ENCODE data around the gene CEP85. TPM values are rescaled to one million over a fixed set of nuclear protein-coding genes. Genes with fewer than 3 reads are reported as not detected.

CEP85 gene
- total and polyA plus RNA-seq, 9 of the 15 experiments (the other 6 are each of a cell fraction or from before 2014, with no cell fraction given): 42.1 to 140 (median 92.6) TPM

DNA sequence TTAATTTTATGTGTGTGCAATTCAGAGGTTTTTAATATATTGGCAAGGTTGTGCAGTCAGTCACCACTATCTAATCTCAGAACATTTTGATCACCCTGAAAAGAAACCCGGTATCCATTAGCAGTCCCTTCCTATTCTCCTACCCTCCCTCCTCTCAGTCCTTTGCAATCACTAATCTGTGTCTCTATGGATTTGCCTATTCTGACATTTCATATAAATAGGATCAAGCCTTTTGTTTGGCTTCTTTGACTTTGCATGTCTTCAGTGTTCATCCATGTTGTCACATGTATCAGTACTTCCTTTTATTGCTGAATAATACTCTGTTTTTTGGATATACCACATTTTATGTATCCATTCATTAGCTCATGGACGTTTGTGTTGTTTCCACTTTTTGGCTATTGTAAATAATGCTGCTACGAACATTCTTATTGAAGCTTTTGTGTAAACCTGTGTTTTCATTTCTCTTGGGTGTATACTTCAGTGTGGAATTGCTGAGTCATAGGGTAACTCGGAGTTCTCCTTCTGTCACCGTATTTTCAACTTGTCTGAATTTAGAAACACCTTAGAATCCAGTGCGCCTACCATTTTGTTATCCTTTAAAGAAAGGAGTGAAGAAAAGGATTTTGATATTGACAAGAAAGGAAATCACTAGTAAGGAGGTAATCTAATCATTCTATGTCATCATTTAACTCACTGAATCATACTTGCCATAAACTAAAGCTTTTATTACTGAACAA lies 3.4 kb downstream of the CEP85 start (continued):
- TF ChIP-seq TRIM24 (IDR thresholded peaks at IDR 0.05): 0 out of 4 replicates have a peak, but pooled peaks of 1 of the 2 experiments have one; percentile 19
- TF ChIP-seq, protein P1, sequence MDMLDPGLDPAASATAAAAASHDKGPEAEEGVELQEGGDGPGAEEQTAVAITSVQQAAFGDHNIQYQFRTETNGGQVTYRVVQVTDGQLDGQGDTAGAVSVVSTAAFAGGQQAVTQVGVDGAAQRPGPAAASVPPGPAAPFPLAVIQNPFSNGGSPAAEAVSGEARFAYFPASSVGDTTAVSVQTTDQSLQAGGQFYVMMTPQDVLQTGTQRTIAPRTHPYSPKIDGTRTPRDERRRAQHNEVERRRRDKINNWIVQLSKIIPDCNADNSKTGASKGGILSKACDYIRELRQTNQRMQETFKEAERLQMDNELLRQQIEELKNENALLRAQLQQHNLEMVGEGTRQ (CRISPR knock-in tag; IDR thresholded peaks at IDR 0.05): no peak
- TF ChIP-seq KLF13 (tag; IDR thresholded peaks at IDR 0.05; ENCODE audit: borderline replicate concordance, low read depth): no peak
- TF ChIP-seq CXXC5 (CRISPR knock-in tag; IDR thresholded peaks at IDR 0.05): no peak
- TF ChIP-seq IFI16 (CRISPR knock-in tag; IDR thresholded peaks at IDR 0.05): no peak
- TF ChIP-seq, protein P2, sequence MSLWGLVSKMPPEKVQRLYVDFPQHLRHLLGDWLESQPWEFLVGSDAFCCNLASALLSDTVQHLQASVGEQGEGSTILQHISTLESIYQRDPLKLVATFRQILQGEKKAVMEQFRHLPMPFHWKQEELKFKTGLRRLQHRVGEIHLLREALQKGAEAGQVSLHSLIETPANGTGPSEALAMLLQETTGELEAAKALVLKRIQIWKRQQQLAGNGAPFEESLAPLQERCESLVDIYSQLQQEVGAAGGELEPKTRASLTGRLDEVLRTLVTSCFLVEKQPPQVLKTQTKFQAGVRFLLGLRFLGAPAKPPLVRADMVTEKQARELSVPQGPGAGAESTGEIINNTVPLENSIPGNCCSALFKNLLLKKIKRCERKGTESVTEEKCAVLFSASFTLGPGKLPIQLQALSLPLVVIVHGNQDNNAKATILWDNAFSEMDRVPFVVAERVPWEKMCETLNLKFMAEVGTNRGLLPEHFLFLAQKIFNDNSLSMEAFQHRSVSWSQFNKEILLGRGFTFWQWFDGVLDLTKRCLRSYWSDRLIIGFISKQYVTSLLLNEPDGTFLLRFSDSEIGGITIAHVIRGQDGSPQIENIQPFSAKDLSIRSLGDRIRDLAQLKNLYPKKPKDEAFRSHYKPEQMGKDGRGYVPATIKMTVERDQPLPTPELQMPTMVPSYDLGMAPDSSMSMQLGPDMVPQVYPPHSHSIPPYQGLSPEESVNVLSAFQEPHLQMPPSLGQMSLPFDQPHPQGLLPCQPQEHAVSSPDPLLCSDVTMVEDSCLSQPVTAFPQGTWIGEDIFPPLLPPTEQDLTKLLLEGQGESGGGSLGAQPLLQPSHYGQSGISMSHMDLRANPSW (CRISPR knock-in tag; IDR thresholded peaks at IDR 0.05): no peak
- TF ChIP-seq ZNF445 (CRISPR knock-in tag; IDR thresholded peaks at IDR 0.05; ENCODE audit: low read depth): no peak
- TF ChIP-seq, protein P3, sequence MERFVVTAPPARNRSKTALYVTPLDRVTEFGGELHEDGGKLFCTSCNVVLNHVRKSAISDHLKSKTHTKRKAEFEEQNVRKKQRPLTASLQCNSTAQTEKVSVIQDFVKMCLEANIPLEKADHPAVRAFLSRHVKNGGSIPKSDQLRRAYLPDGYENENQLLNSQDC (CRISPR knock-in tag; IDR thresholded peaks at IDR 0.05): no peak
- no peak for TF ChIP-seq YY1 (IDR thresholded peaks at IDR 0.05; ENCODE audit: borderline replicate concordance in 1 of 3, control insufficient read depth in 1 of 3, extremely low read depth in 1 of 3, insufficient read depth in 3 of 3, insufficient read length in 1 of 3, insufficient replicate concordance in 2 of 3, low read depth in 1 of 3, low read length in 2 of 3)
- no peak for TF ChIP-seq CHD2 (IDR thresholded peaks at IDR 0.05; ENCODE audit: low read depth, low read length)
- TF ChIP-seq RBM14 (IDR thresholded peaks at IDR 0.05; ENCODE audit: borderline replicate concordance, insufficient read depth, low read depth, low read length): no peak
- no peak for TF ChIP-seq ZNF408 (CRISPR knock-in tag; IDR thresholded peaks at IDR 0.05; ENCODE audit: low read depth)
- TF ChIP-seq, protein P4, sequence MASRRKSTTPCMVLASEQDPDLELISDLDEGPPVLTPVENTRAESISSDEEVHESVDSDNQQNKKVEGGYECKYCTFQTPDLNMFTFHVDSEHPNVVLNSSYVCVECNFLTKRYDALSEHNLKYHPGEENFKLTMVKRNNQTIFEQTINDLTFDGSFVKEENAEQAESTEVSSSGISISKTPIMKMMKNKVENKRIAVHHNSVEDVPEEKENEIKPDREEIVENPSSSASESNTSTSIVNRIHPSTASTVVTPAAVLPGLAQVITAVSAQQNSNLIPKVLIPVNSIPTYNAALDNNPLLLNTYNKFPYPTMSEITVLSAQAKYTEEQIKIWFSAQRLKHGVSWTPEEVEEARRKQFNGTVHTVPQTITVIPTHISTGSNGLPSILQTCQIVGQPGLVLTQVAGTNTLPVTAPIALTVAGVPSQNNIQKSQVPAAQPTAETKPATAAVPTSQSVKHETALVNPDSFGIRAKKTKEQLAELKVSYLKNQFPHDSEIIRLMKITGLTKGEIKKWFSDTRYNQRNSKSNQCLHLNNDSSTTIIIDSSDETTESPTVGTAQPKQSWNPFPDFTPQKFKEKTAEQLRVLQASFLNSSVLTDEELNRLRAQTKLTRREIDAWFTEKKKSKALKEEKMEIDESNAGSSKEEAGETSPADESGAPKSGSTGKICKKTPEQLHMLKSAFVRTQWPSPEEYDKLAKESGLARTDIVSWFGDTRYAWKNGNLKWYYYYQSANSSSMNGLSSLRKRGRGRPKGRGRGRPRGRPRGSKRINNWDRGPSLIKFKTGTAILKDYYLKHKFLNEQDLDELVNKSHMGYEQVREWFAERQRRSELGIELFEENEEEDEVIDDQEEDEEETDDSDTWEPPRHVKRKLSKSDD (conservative IDR thresholded peaks at IDR 0.05; ENCODE audit: low read length): no peak
- no peak for TF ChIP-seq ELF4 (CRISPR knock-in tag; IDR thresholded peaks at IDR 0.05)
- TF ChIP-seq ILK (tag; IDR thresholded peaks at IDR 0.05; ENCODE audit: borderline replicate concordance, low read depth): no peak
- TF ChIP-seq ZNF121 (CRISPR knock-in tag; conservative IDR thresholded peaks at IDR 0.05): no peak

Measured in K562 (cell line).